Endothelial cell of hepatic sinusoid (primary cell): Measurements from ENCODE around the gene TULP4.
"Not testable (repeated sequence)": the region's sequence is repeated elsewhere in the genome, so short reads cannot be mapped to it uniquely, and the experiment has no call there.

Experiments
- in situ Hi-C: cut with HindIII; loops from 2 replicates; pipeline ENCODE4 v1.10.0; 2017; ENCODE audit warnings: low sequenced_read_pairs

The TULP4 gene

GRCh38 chr6:158383542-158383941 lies 71.3 kb downstream of the TULP4 start:
- in situ Hi-C loops = no loop called here

DNA sequence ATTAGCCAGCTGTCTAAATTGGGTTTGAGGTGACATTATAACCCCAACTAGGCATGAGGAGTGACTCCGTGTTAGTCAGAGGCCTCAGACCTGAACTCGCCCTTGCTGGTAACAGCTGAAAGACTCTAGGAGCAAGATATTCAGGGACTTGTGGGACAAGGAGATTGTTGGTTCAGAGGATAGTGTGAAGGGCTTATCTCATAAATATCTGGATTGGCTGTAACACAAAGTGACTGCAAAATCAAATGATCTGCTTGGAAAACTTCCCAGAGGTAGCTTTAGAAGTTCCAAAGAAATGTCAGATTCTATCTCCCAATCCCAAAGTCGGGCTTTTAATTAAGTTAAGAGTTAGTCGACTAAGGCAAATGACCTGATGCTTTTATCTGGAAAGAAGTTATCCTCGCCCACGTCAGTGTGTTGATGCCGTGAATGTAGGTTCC lies 72.4 kb downstream of the TULP4 start:
- in situ Hi-C loops = no loop called here

- in situ Hi-C loops = no loop called here
These were observed 74.8 kb downstream of the TULP4 start for GRCh38 chr6:158387036-158387435.

GRCh38 chr6:158387578-158387977 lies 75.3 kb downstream of the TULP4 start:
- in situ Hi-C loops = no loop called here

- in situ Hi-C loops = no loop called here
These were observed 76.5 kb downstream of the TULP4 start for GRCh38 chr6:158388727-158389126.

DNA sequence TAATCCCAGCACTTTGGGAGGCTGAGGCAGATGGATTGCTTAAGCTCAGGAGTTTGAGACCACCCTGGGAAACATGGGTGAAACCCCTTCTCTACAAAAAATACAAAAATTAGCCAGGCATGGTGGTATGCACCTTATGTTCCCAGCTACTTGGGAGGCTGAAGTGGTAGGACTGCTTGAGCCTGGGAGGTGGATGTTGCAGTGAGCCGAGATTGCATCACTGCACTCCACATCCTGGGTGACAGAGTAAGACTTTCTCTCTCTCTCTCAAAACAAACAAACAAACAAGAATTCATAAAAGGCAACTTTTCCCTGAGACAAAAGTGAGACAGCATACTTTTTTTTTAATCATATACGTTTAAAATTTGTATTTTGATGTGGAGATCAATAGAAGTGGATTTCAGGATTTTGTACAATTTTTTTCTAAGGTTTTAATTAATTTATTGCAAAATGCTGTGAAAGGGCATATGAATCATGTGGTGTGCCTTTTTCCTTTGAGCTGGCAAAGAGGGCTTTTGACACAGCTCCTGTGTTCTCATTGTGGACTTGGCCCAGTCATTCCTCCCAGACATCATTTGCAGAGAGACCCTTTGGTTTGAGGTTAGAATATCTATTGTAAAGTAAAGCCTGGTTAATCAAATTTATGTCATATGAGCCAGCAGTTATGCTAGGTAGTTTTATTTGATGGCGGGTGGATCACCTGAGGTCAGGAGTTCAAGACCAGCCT lies 77.1 kb downstream of the TULP4 start:
- in situ Hi-C loops = no loop called here

DNA sequence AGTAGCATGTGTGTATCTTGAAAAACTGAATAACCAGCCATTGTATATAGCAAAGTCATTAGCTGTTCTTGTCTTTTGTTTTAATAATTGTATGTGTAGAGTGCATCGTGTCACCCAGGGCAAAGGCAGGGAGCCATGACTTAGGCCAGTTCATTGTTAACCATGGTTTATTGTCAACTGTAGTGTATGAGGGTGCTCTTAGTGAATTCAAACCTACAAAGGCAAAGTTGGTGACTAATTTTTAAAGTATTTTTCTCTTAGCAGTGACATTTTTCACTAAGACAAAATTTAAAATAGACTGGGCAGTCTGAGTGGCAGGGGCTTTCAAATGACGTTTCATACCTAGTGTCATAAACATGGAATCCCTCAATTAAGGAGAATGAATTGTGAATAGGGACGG lies 79.0 kb downstream of the TULP4 start:
- in situ Hi-C loops = no loop called here

- in situ Hi-C loops = not testable (repeated sequence)
These were observed 79.7 kb downstream of the TULP4 start for GRCh38 chr6:158391977-158392376.

DNA sequence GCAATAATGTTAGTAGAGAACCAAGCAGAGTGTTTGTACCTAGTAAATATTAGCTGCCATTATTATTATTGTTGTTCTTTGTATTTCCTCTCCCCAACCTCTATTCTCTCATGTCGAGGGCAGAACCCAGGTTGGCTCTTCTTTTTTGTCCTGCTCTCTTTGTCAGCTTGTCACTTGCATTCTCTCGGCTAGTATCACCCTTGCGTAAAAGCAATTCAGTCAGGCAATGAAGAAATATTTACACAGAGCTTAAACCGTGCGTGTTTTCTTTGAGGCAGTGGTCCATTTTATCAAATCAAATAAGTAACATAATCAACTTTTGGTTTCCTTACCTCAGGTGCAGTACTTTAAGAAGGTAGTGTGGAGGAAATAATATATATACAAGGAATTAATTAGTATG lies 83.9 kb downstream of the TULP4 start:
- in situ Hi-C loops = no loop called here

DNA sequence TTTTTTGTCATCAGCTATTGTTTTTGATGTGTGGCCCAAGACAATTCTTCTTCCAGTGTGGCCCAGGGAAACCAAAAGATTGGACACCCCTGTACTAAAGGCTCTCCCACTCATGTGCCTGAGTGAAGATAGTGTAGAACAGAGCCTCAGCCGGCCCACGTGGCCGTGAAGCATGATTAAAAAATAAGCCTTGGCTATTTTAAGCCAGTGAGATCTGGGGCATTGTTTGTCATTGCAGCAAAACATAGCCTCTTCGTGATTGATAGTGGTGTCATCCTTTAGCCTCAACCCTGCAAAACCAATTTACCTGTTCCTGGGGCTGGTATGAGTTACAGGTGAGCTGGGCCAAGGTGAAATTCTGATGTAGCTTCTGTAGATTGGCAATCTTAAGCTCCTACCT lies 85.3 kb downstream of the TULP4 start:
- in situ Hi-C loops = no loop called here

- in situ Hi-C loops = no loop called here
These were observed 86.2 kb downstream of the TULP4 start for GRCh38 chr6:158398252-158399024.

GRCh38 chr6:158399040-158399700 lies 86.9 kb downstream of the TULP4 start:
- in situ Hi-C loops = no loop called here

- in situ Hi-C loops = no loop called here
These were observed 89.9 kb downstream of the TULP4 start for GRCh38 chr6:158402184-158402583.

GRCh38 chr6:158405321-158405831 lies 93.1 kb downstream of the TULP4 start:
- in situ Hi-C loops = not testable (repeated sequence)

DNA sequence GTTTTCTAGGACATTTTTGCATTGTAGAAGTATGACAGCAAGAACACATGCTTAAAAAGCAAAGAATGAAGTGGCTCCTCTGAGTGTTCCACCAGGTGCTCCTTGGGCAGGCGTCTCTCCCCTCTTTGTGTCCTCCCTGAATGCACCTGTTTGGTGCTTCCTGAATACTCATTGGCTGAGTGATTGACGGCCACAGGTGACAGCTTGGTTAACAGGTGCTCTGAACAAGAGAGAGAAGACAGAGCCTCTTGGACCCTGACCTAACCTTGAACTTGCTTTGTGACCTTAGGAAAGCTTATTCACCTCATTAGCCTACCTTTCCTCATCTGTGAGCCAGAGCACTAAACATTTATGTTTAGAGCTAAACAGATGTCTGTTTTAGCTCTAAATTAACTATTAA lies 93.7 kb downstream of the TULP4 start:
- in situ Hi-C loops = no loop called here

GRCh38 chr6:158406736-158407135 lies 94.5 kb downstream of the TULP4 start:
- in situ Hi-C loops = no loop called here

GRCh38 chr6:158408013-158408412 lies 95.7 kb downstream of the TULP4 start:
- in situ Hi-C loops = no loop called here

DNA sequence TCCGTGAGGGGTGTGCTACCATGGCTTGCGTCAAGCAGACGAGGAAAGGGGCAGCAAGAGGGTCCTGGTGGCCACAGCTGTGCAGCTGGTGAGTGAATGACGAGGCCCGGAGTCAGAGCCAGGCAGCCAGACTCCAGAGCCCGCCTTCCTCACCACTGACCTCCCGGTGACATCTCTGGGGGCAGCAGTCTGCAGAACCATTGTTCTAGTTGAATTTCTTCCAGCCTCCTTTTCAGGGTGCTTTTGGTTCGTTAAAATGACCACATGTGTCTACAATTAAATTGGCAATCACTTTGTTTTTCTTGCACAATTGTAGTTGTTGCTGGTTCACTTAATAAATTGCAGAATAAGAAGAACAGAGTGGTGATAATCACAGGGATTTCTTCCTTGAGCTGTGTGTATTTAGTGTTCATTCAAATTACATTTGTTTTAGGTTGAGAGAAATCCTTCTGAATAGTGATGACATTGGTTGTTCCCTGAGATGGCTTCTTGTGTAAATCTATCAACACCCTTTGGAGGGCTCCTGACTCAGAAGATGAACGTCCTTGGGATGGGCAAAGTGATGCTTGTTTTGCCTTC lies 96.4 kb downstream of the TULP4 start:
- in situ Hi-C loops = no loop called here

GRCh38 chr6:158409451-158409850 lies 97.2 kb downstream of the TULP4 start:
- in situ Hi-C loops = no loop called here

- in situ Hi-C loops = no loop called here
These were observed 98.5 kb downstream of the TULP4 start for GRCh38 chr6:158410784-158411183.

GRCh38 chr6:158411998-158412397 lies 99.7 kb downstream of the TULP4 start:
- in situ Hi-C loops = no loop called here
